ENCODE measurements around the gene SPANXN2. TPM values are rescaled to one million over a fixed set of nuclear protein-coding genes. Genes with fewer than 3 reads are reported as not detected.

Gene SPANXN2
- total and polyA plus RNA-seq, 2 donors (not counting 1 experiment from before 2014, with no cell fraction given): not detected

DNA sequence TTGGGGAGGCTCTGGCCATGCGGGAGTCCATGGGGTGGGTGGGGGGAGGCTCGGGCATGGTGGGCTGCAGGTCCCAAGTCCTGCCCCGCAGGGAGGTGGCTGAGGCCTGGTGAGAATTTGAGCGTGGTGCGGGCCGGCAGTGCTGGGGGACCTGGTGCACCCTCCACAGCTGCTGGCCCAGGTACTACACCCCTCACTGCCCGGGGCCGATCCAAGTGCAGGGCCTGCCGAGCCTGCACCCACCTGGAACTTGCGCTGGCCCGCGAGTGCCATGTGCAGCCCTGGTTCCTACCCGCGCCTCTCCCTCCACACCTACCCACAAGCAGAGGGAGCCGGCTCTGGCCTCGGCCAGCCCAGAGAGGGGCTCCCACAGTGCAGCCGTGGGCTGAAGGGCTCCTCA lies 5.7 kb upstream of the SPANXN2 start:
- Histone ChIP-seq H3K27ac (ENCODE audit: insufficient read depth, low read length) (no peak overlapping the region), H4K20me1 (ENCODE audit: control insufficient read depth, extremely low read depth, insufficient read depth, low read length) (no peaks in the 10 kb centered on the region), H3K27me3 (ENCODE audit: control insufficient read depth, insufficient read depth, low read length) (no peaks in the 10 kb centered on the region), H3K4me3 (replicated peaks in 1 of 4; ENCODE audit: control extremely low read depth in 1 of 4, insufficient read depth in 1 of 4, low read depth in 3 of 4, low read length in 4 of 4) (no peak overlapping the region), H3K36me3 (ENCODE audit: control insufficient read depth, insufficient read depth, low read length) (no peaks in the 10 kb centered on the region), H3K4me2 (ENCODE audit: extremely low read depth, insufficient read depth, low read length) (no peak overlapping the region), H2AFZ (ENCODE audit: low read length) (no peak overlapping the region), H3K9me3 (ENCODE audit: control insufficient read depth, insufficient read depth, low read depth, low read length) (no peaks in the 10 kb centered on the region), H3K4me1 (ENCODE audit: control insufficient read depth, extremely low read depth, insufficient read depth, low read length) (no peaks in the 10 kb centered on the region), H3K79me2 (ENCODE audit: control insufficient read depth, insufficient read depth, low read length) (no peaks in the 10 kb centered on the region), H3K9ac (ENCODE audit: insufficient read depth, low read length) (no peak overlapping the region)
- TF ChIP-seq, protein P1, sequence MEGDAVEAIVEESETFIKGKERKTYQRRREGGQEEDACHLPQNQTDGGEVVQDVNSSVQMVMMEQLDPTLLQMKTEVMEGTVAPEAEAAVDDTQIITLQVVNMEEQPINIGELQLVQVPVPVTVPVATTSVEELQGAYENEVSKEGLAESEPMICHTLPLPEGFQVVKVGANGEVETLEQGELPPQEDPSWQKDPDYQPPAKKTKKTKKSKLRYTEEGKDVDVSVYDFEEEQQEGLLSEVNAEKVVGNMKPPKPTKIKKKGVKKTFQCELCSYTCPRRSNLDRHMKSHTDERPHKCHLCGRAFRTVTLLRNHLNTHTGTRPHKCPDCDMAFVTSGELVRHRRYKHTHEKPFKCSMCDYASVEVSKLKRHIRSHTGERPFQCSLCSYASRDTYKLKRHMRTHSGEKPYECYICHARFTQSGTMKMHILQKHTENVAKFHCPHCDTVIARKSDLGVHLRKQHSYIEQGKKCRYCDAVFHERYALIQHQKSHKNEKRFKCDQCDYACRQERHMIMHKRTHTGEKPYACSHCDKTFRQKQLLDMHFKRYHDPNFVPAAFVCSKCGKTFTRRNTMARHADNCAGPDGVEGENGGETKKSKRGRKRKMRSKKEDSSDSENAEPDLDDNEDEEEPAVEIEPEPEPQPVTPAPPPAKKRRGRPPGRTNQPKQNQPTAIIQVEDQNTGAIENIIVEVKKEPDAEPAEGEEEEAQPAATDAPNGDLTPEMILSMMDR (conservative IDR thresholded peaks at IDR 0.05 in 1 of 2, IDR thresholded peaks at IDR 0.05 in 1 of 2; ENCODE audit: low read depth in 1 of 2, low read length in 2 of 2): no peak
- no peak for TF ChIP-seq EZH2 (IDR thresholded peaks at IDR 0.05; ENCODE audit: low read length, missing control alignments)
- DNase-seq (ENCODE audit: low read depth in 2 of 2): no peak

DNA sequence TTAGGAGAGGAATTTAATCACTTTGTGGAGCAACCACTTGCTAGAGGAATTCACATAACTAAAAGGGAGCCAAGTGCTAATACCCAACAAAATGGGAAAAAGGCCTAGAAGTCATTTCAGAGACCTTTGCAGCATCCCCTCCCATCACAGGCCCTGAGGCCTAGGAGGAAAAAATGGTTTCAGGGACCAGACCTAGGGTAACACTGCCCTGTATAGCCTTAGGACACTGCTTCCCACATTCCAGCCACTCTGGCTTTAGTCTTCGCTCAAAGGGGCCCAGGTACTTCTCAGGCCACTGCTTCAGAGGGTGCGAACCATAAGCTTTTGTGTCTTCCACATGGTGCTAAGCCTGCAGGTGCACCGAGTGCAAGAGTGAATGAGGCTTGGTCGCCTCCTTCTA lies 19.1 kb downstream of the SPANXN2 start:
- Histone ChIP-seq H3K27ac (ENCODE audit: insufficient read depth, low read length) (no peak overlapping the region), H4K20me1 (ENCODE audit: control insufficient read depth, extremely low read depth, insufficient read depth, low read length) (no peaks in the 10 kb centered on the region), H3K27me3 (ENCODE audit: control insufficient read depth, insufficient read depth, low read length) (no peaks in the 10 kb centered on the region), H3K79me2 (ENCODE audit: control insufficient read depth, insufficient read depth, low read length) (no peaks in the 10 kb centered on the region), H3K4me3 (replicated peaks in 1 of 4; ENCODE audit: control extremely low read depth in 1 of 4, insufficient read depth in 1 of 4, low read depth in 3 of 4, low read length in 4 of 4) (no peak overlapping the region), H3K9me3 (ENCODE audit: control insufficient read depth, insufficient read depth, low read depth, low read length) (no peaks in the 10 kb centered on the region), H3K36me3 (ENCODE audit: control insufficient read depth, insufficient read depth, low read length) (no peaks in the 10 kb centered on the region), H3K9ac (ENCODE audit: insufficient read depth, low read length) (no peak overlapping the region), H3K4me1 (ENCODE audit: control insufficient read depth, extremely low read depth, insufficient read depth, low read length) (no peaks in the 10 kb centered on the region), H2AFZ (ENCODE audit: low read length) (no peak overlapping the region), H3K4me2 (ENCODE audit: extremely low read depth, insufficient read depth, low read length) (no peak overlapping the region)
- TF ChIP-seq, protein P1 (conservative IDR thresholded peaks at IDR 0.05 in 1 of 2, IDR thresholded peaks at IDR 0.05 in 1 of 2; ENCODE audit: low read depth in 1 of 2, low read length in 2 of 2): no peak
- TF ChIP-seq EZH2 (IDR thresholded peaks at IDR 0.05; ENCODE audit: low read length, missing control alignments): no peak
- no peak for DNase-seq (ENCODE audit: low read depth in 2 of 2)

DNA sequence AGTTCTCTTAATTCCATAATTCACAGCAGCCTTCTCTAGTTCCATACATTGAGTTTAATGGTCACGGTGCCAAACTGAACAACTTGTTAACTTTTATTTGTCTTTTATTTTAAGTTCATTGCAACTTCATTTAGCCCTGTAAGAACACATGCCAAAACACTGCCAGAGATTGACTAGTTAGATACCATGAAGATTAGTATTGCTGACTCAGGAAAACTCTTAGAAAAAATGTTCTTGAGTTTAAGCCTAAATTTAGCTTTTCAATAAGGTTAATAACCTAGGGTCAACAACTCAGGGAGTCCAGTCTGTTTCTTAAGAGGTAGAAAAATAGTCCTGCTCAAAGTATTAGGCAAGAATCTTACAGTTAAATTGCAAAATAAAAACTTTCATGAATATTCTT lies 25.7 kb downstream of the SPANXN2 start:
- Histone ChIP-seq H2AFZ (ENCODE audit: low read length) (no peak overlapping the region), H3K4me1 (ENCODE audit: control insufficient read depth, extremely low read depth, insufficient read depth, low read length) (no peaks in the 10 kb centered on the region), H3K27ac (ENCODE audit: insufficient read depth, low read length) (no peak overlapping the region), H3K27me3 (ENCODE audit: control insufficient read depth, insufficient read depth, low read length) (no peaks in the 10 kb centered on the region), H3K9me3 (ENCODE audit: control insufficient read depth, insufficient read depth, low read depth, low read length) (no peaks in the 10 kb centered on the region), H3K4me3 (replicated peaks in 1 of 4; ENCODE audit: control extremely low read depth in 1 of 4, insufficient read depth in 1 of 4, low read depth in 3 of 4, low read length in 4 of 4) (no peak overlapping the region), H3K36me3 (ENCODE audit: control insufficient read depth, insufficient read depth, low read length) (no peaks in the 10 kb centered on the region), H3K4me2 (ENCODE audit: extremely low read depth, insufficient read depth, low read length) (no peak overlapping the region), H3K79me2 (ENCODE audit: control insufficient read depth, insufficient read depth, low read length) (no peaks in the 10 kb centered on the region), H4K20me1 (ENCODE audit: control insufficient read depth, extremely low read depth, insufficient read depth, low read length) (no peaks in the 10 kb centered on the region), H3K9ac (ENCODE audit: insufficient read depth, low read length) (no peak overlapping the region)
- TF ChIP-seq, protein P1 (conservative IDR thresholded peaks at IDR 0.05 in 1 of 2, IDR thresholded peaks at IDR 0.05 in 1 of 2; ENCODE audit: low read depth in 1 of 2, low read length in 2 of 2): no peak
- no peak for TF ChIP-seq EZH2 (IDR thresholded peaks at IDR 0.05; ENCODE audit: low read length, missing control alignments)
- DNase-seq (ENCODE audit: low read depth in 2 of 2): no peak
